Astrocyte (in vitro differentiated cells and primary cell): ENCODE results near the gene MDFI. TPM values are rescaled to one million over a fixed set of nuclear protein-coding genes. Genes with fewer than 3 reads are reported as not detected.

Experiments used
- DNase-seq: peaks from one replicate; pipeline ENCODE4 v3.0.0-alpha.2; 2010; ENCODE audit warnings: low read depth
- FAIRE-seq: peaks from 2 replicates; lab custom pipeline; 2011; peaks lifted over from hg19 to GRCh38; lab: Jason Lieb, UNC
- H2AFZ ChIP-seq: 2 replicates; pipeline ENCODE4 v1.6.0; 2012; ENCODE audit warnings: low read depth, low read length, inconsistent platforms
- H3K27ac ChIP-seq: 2 replicates; pipeline ENCODE4 v1.5.1; 2011; ENCODE audit warnings: low read depth, low read length, inconsistent platforms
- H3K27me3 ChIP-seq: 2 replicates; pipeline ENCODE4 v1.6.0; 2011; ENCODE audit warnings: low read length, inconsistent platforms; ENCODE audit not compliant: insufficient read depth
- H3K36me3 ChIP-seq: 2 replicates; pipeline ENCODE4 v1.5.1; 2011; ENCODE audit warnings: low read length, inconsistent platforms; ENCODE audit not compliant: insufficient read depth
- H3K4me1 ChIP-seq: 2 replicates; pipeline ENCODE4 v1.5.1; 2011; ENCODE audit warnings: low read length, inconsistent platforms; ENCODE audit not compliant: insufficient read depth
- H3K4me2 ChIP-seq: 2 replicates; pipeline ENCODE4 v1.6.0; 2012; ENCODE audit warnings: low read length, inconsistent platforms
- H3K4me3 ChIP-seq: 2 replicates; pipeline ENCODE4 v1.5.1; 2011; ENCODE audit warnings: low read depth, mild to moderate bottlenecking, low read length, inconsistent platforms; ENCODE audit not compliant: insufficient read depth
- H3K79me2 ChIP-seq: 2 replicates; pipeline ENCODE4 v1.6.0; 2012; ENCODE audit warnings: mild to moderate bottlenecking, low read length, inconsistent platforms; ENCODE audit not compliant: insufficient read depth
- H3K9ac ChIP-seq: 2 replicates; pipeline ENCODE4 v1.6.0; 2012; ENCODE audit warnings: mild to moderate bottlenecking, low read length, inconsistent platforms
- H3K9me3 ChIP-seq: 2 replicates; pipeline ENCODE4 v1.5.1; 2012; ENCODE audit warnings: low read depth, mild to moderate bottlenecking, low read length, inconsistent platforms; ENCODE audit not compliant: insufficient read depth
- H4K20me1 ChIP-seq: 2 replicates; pipeline ENCODE4 v1.6.0; 2012; ENCODE audit warnings: low read length, inconsistent platforms; ENCODE audit not compliant: insufficient read depth
- H3K27ac Mint-ChIP-seq: one replicate; pipeline ENCODE4 v1.8.0; 2021; ENCODE audit warnings: mild to moderate bottlenecking, mixed read lengths; ENCODE audit not compliant: unreplicated experiment
- H3K27me3 Mint-ChIP-seq: one replicate; pipeline ENCODE4 v1.8.0; 2021; ENCODE audit warnings: low read depth, mixed read lengths; ENCODE audit not compliant: unreplicated experiment
- H3K36me3 Mint-ChIP-seq: one replicate; pipeline ENCODE4 v1.8.0; 2021; ENCODE audit warnings: low read depth, mixed read lengths; ENCODE audit not compliant: unreplicated experiment
- H3K4me1 Mint-ChIP-seq: one replicate; pipeline ENCODE4 v1.8.0; 2021; ENCODE audit warnings: low read depth, mixed read lengths; ENCODE audit not compliant: unreplicated experiment
- H3K4me3 Mint-ChIP-seq: one replicate; pipeline ENCODE4 v1.8.0; 2021; ENCODE audit warnings: mild to moderate bottlenecking, moderate library complexity, mixed read lengths; ENCODE audit not compliant: unreplicated experiment
- H3K9me3 Mint-ChIP-seq: one replicate; pipeline ENCODE4 v1.8.0; 2021; ENCODE audit warnings: mild to moderate bottlenecking, mixed read lengths; ENCODE audit not compliant: unreplicated experiment
- EZH2 ChIP-seq: IDR thresholded peaks from 2 replicates; pipeline ENCODE4 v1.6.1; 2012; ENCODE audit warnings: mild to moderate bottlenecking, low read length, inconsistent platforms; ENCODE audit not compliant: insufficient read depth
- total RNA-seq: library from RNA; stranded (reverse); gene quantifications from 2 replicates; pipeline ENCODE4 v1.2.1, GENCODE V29; 2021
- TF ChIP-seq, protein P1 (sequence below): IDR thresholded peaks from 2 replicates; pipeline ENCODE4 v1.5.1; 2011; ENCODE audit warnings: low read depth, mild to moderate bottlenecking, inconsistent platforms, low read length, moderate library complexity; ENCODE audit not compliant: insufficient read depth

The MDFI gene
- total RNA-seq, 1 donor from 2014 or later: 144 TPM

DNA sequence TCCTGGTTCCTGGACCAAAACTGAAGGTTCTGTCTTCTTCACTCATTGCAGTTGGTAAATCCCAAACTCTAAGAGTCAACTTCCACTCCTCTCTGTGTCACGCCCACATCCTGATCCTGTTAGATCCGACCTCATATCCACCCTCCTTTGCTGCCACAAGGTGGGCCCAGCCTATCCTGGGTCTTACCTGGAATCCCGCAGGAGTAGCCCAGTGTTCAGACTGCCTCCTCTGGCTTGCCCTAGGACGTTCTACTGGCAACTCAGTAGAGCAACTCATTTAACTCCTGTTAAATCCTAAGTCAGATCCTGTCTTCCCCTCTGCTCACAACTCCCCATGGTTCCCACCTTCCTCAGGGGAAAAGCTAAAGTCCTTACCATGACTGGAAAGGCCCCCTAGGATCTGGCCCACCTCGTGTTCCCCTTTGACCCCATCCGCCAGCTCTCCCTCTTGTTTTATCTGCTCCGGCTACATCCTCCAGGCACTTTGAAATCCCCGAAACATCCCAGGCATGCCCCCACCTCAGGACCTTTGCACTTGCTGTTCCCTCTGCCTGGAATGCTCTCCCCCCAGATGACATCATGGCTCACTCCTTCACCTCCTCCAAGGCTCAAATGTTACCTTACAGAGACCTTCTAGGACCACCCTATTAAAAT is 53.3 kb downstream of the MDFI start:
- Mint-ChIP-seq H3K27me3 (peaks cover 38% of the 10 kb centered on the region), H3K4me3 (no peak overlapping the region), H3K4me1 (peaks cover 9% of the 10 kb centered on the region), H3K9me3 (peaks cover 3% of the 10 kb centered on the region), H3K27ac (no peak overlapping the region), H3K36me3 (no peaks in the 10 kb centered on the region)
- TF ChIP-seq, protein P1, sequence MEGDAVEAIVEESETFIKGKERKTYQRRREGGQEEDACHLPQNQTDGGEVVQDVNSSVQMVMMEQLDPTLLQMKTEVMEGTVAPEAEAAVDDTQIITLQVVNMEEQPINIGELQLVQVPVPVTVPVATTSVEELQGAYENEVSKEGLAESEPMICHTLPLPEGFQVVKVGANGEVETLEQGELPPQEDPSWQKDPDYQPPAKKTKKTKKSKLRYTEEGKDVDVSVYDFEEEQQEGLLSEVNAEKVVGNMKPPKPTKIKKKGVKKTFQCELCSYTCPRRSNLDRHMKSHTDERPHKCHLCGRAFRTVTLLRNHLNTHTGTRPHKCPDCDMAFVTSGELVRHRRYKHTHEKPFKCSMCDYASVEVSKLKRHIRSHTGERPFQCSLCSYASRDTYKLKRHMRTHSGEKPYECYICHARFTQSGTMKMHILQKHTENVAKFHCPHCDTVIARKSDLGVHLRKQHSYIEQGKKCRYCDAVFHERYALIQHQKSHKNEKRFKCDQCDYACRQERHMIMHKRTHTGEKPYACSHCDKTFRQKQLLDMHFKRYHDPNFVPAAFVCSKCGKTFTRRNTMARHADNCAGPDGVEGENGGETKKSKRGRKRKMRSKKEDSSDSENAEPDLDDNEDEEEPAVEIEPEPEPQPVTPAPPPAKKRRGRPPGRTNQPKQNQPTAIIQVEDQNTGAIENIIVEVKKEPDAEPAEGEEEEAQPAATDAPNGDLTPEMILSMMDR: no peak
- no peak for TF ChIP-seq EZH2
- Histone ChIP-seq H3K9ac (no peak overlapping the region), H3K4me1 (peaks cover 9% of the 10 kb centered on the region), H3K4me3 (no peak overlapping the region), H4K20me1 (no peaks in the 10 kb centered on the region), H3K27ac (no peak overlapping the region), H3K9me3 (no peaks in the 10 kb centered on the region), H3K4me2 (no peak overlapping the region), H3K79me2 (no peaks in the 10 kb centered on the region), H3K36me3 (no peaks in the 10 kb centered on the region), H2AFZ (no peak overlapping the region), H3K27me3 (no peaks in the 10 kb centered on the region)
- DNase-seq (no peak), FAIRE-seq (no peak)

DNA sequence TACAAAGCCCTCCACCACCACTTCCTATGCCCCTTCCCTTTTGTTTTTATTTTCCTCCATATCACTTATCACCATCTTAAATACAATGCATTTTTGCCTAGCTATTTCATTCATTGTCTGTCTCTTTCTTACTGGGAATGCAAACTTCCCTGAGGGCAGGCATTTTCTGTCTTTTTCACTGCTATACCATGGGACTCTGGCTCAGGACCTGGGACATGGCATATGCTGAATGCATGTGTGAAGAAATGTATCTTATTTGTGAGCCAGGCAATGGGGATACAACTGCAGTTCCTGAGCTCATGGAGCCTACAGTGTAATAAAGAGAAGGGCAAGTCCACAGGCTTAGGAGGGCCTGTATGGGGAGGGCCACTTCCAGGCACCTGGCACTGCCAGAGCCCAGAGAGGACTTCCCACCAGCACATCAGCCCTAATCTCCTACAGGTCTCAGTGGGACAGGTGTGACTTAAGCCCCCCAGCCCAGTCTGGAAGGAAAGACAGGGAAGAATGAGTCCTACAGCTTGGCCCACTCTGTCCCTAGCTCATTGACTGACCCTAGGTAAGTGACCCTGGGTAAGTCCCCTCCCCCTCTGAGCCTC is 53.9 kb downstream of the MDFI start:
- Histone ChIP-seq H3K27ac (no peak overlapping the region), H3K79me2 (no peaks in the 10 kb centered on the region), H3K9ac (no peak overlapping the region), H3K4me2 (no peak overlapping the region), H4K20me1 (no peaks in the 10 kb centered on the region), H3K4me3 (no peak overlapping the region), H3K9me3 (no peaks in the 10 kb centered on the region), H2AFZ (no peak overlapping the region), H3K4me1 (peaks cover 9% of the 10 kb centered on the region), H3K36me3 (no peaks in the 10 kb centered on the region), H3K27me3 (no peaks in the 10 kb centered on the region)
- Mint-ChIP-seq H3K4me3 (no peak overlapping the region), H3K4me1 (peaks cover 9% of the 10 kb centered on the region), H3K27me3 (peaks cover 32% of the 10 kb centered on the region), H3K36me3 (no peaks in the 10 kb centered on the region), H3K9me3 (peaks cover 3% of the 10 kb centered on the region), H3K27ac (no peak overlapping the region)
- DNase-seq (no peak), FAIRE-seq (no peak)
- TF ChIP-seq, protein P1: no peak
- TF ChIP-seq EZH2: no peak

DNA sequence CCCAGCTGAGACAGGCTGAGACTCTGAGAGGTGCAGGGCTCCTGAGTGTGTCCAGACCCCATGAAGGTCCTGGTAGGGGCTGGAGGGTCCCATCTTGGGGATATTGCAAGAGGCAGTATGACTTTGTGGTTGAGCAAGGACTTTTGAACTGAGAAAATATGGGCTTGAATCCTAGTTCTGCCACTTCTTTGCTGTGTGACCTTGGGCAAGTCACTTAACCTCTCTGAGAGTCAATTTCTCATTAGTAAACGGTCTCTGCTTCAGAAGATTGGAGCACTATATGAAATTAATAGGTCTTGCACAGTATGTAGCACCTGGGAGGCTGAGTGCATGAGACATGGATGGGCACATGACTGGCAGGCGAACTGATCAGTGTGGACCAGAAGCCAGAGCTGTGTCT is 54.5 kb downstream of the MDFI start:
- Histone ChIP-seq H2AFZ (no peak overlapping the region), H3K4me2 (no peak overlapping the region), H3K27ac (no peak overlapping the region), H3K9me3 (no peaks in the 10 kb centered on the region), H3K4me3 (no peak overlapping the region), H3K27me3 (no peaks in the 10 kb centered on the region), H4K20me1 (no peaks in the 10 kb centered on the region), H3K4me1 (peaks cover 14% of the 10 kb centered on the region), H3K36me3 (no peaks in the 10 kb centered on the region), H3K9ac (no peak overlapping the region), H3K79me2 (no peaks in the 10 kb centered on the region)
- Mint-ChIP-seq H3K4me3 (no peak overlapping the region), H3K27ac (no peak overlapping the region), H3K4me1 (peaks cover 10% of the 10 kb centered on the region), H3K27me3 (peaks cover 28% of the 10 kb centered on the region), H3K9me3 (peaks cover 3% of the 10 kb centered on the region), H3K36me3 (no peaks in the 10 kb centered on the region)
- TF ChIP-seq, protein P1: no peak
- no peak for TF ChIP-seq EZH2
- DNase-seq: no peak
- no peak for FAIRE-seq
